ENCODE results near the gene ALG9.
"Not testable (repeated sequence)": the region's sequence is repeated elsewhere in the genome, so short reads cannot be mapped to it uniquely, and the experiment has no call there.

Gene ALG9

GRCh38 chr11:111798279-111798678 lies 73.1 kb downstream of the ALG9 start:
- no peak for DNase-seq (ENCODE audit: low spot score)
- FAIRE-seq = no peak

GRCh38 chr11:111797145-111797581 lies 74.2 kb downstream of the ALG9 start:
- FAIRE-seq = peak; percentile 62

DNA sequence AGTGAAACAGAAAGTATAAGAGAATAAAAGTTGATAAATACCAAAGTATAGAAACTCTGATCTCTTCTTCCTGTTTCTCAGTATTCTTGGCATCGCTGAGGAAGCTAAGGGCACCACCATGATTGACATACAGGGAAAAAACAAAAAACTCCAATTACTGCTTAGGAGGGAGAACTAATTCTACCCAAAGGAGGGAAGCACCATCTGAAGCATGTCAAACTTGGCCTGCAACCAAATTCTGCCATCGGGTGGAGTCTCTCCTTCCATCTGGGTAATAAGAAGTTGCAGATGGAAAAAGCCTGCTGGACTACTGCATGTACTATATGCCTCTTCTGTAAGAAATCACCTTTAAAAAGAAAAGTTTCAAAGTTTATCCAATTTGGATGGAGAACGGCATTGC lies 74.7 kb downstream of the ALG9 start:
- FAIRE-seq = no peak
- DNase-seq (ENCODE audit: low spot score) = no peak

More at GRCh38 chr11:111797145-111797581, 74.2 kb downstream of the ALG9 start:
- no peak for DNase-seq (ENCODE audit: low spot score)

DNA sequence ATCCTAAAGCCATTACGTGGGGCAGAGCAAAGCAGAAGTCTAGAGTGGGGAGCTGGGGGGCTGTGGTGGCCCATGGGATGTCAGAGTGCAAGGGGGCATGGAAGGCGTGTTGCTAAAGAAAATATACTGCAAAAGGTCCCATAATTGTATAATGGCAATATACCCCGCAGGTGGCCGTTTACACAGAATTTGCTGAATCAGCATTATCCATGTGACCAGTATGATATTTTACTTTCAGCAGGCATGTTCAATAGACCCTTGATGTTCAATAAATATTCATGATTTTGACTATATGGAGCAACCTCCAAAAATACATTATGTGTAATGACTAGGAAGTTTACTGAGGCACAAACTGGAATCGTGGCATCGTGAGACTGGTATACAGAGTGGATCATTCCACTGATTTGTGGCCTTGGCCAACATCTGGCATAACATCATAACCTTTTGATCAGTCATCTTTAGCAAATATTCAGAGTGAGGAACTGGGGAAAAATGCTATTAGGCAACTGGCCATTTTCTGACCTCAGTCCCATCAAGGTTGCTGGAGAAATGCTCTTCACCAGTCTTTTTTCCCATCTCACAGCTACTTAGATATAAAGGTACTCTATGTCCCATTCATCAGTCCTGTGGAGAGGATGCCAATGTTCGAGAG lies 75.9 kb downstream of the ALG9 start:
- FAIRE-seq = no peak
- DNase-seq (ENCODE audit: low spot score) = no peak

GRCh38 chr11:111793863-111794262 lies 77.5 kb downstream of the ALG9 start:
- FAIRE-seq = peak; percentile 20
- no peak for DNase-seq (ENCODE audit: low spot score)

DNA sequence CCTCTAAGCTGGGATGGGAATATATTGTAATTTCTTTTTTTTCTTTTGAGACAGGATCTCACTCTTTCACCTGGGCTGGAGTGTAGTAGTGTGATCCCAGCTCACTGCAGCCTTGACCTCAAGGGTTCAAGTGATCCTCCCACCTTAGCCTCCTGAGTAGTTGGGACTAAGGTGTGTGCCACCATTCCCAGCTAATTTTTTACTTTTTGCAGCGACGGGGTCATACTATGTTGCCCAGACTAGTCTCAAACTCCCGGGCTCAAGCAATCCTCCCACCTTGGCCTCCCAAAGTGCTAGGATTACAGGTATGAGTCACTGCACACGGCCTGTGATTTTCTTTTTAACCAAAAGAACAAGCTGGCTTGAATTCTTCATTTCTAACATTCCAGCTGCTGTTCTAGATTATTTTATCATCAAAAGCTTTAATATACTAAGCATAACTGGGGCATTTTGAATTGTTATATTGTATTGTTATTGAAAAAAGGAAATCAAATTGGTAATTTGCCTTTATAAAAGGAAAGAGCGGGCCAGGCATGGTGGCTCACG lies 78.4 kb downstream of the ALG9 start:
- no peak for FAIRE-seq
- DNase-seq (ENCODE audit: low spot score) = no peak

DNA sequence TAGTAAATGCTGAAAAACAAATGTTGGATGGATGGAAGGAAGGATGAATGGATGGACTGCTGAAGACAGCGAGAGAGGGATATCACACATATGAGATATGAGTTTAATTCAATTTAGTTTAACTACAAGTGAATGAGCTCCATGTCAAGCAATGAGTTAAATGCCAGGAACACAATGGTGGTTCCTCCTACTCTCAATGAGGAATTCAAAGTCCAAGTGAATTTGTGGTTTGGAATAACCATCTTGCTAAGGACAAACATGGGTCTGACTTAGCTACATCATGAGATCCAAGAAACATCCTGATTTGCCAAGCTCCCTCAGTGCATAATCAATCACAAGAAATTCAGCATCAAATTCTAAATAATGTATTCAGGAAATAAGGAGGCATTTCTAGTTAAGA lies 79.1 kb downstream of the ALG9 start:
- FAIRE-seq = peak; percentile 5
- DNase-seq (ENCODE audit: low spot score) = no peak

DNA sequence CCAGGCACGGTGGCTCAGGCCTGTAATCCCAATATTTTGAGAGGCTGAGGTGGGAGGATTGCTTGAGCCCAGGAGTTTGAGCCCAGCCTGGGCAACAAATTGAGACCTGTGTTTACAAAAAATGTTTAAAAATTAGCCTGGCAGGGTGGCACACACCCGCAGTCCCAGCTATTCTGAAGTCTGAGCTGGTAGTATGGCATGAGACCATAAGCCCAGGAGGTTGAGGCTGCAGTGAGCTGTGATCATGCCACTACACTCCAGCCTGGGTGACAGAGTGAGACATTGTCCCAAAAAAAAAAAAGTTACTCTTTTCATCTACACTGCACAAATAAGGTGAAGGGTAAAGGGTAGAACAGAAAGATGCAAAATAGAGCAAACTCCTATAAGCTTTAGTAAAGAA lies 82.9 kb downstream of the ALG9 start:
- FAIRE-seq (no peak), DNase-seq (ENCODE audit: low spot score) (no peak)

- FAIRE-seq (peak; percentile 13), DNase-seq (ENCODE audit: low spot score) (no peak)
Observed at GRCh38 chr11:111788051-111788450, 83.3 kb downstream of the ALG9 start.

DNA sequence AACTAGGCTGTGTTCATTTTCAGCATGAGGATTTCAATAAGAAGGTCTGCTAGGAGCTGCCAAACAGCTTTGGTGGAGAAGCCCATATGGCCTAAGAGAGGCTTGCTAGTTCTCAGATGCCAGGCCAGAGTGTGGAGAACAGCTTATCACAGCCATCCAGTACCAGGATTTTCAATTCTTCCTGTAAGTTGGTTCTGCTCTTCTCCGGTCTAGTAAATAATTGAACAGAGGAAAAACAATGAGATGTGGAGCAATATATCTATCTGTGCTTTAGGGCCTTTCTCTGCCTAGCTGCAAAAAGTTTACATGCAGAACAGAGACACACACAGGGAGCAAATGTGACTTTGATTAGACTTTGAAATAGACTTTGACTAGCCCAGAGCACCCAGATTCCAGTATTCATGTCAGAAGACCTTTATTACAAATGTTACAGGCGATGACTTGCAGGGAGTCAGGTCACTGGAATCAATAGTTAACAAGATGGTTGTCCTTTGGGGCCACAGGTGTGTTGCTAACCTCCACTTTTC lies 85.4 kb downstream of the ALG9 start:
- FAIRE-seq (no peak), DNase-seq (ENCODE audit: low spot score) (no peak)

- DNase-seq (ENCODE audit: low spot score) (no peak), FAIRE-seq (no peak)
Observed at GRCh38 chr11:111785076-111785475, 86.3 kb downstream of the ALG9 start.

GRCh38 chr11:111784311-111784710 lies 87.1 kb downstream of the ALG9 start:
- not testable (repeated sequence) for FAIRE-seq; DNase-seq (ENCODE audit: low spot score)

DNA sequence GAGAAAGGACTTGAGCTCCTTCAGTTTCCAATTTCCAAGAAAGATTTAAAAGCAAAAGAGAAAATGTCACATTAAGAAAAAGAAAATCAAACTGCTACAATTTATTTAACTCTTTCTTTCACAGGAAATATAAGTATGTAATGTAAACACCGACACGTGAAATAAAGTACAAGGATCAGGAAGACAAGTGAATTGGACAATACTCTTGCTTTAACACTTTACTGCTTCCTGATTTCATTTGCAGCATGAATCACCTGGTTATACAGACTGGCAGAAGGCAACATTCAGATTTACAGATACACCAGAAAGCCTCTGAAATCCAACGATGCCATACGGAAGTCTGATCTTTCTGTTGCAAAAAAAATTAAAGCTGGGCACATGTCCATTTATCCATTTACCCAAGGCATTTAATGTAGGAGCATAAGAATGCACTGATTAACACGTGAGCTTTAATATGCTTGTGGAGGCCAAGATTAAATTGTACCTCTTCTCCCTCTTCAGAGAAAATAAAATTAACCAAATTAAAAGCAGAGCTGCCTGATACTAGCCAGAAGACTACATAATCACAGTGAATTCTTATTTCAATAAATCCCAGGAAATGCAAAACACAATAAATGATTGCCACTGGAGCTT lies 89.2 kb downstream of the ALG9 start:
- no peak for DNase-seq (ENCODE audit: low spot score)
- FAIRE-seq = no peak

DNA sequence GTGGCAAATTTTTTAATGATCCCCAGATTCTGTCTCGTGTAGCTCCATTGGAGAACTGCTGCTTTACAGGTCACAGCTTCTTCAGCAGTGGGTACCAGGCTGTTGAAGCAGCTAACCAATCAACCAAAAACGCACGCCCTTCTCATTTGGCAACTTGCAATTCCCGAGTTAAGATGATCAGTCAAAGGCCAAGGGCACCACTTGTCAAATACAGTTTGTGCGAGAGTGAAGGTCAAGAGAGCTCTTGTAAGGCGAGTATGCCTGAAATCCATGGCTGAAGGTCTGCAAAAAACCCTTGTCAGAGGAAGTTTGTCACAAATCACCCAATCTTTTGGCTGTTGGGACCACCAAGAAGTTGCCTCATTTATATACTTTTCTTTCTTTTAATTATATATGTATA lies 92.3 kb downstream of the ALG9 start:
- no peak for FAIRE-seq
- no peak for DNase-seq (ENCODE audit: low spot score)

DNA sequence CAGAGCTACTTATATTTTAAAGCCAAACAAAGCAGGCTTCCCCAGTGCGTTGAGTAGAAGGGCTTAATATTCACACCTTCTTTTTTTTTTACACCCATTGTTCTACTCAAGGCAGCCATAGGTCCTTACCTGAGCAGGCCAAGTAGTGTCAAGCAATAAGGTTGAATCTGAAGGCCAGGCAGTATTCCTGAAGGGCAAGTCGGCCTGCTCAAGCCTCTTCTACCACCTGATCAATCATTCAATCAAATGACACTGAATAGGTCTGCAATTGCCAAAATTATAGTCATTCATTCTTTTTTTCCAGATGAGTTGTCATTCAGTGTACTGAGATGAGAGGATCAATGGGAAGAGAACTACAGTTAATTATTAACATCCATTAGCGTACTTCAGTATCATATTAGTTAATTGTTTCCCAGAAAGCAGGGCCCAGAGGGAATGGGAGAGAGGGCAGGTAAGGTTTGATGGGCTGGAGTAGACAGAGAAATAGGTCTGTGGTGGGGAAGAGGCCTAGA lies 93.3 kb downstream of the ALG9 start:
- FAIRE-seq (no peak), DNase-seq (ENCODE audit: low spot score) (no peak)

- peak; percentile 70 for DNase-seq (ENCODE audit: low spot score)
- peak; percentile 32 for FAIRE-seq
Observed at GRCh38 chr11:111777094-111778046, 94.0 kb downstream of the ALG9 start.

DNA sequence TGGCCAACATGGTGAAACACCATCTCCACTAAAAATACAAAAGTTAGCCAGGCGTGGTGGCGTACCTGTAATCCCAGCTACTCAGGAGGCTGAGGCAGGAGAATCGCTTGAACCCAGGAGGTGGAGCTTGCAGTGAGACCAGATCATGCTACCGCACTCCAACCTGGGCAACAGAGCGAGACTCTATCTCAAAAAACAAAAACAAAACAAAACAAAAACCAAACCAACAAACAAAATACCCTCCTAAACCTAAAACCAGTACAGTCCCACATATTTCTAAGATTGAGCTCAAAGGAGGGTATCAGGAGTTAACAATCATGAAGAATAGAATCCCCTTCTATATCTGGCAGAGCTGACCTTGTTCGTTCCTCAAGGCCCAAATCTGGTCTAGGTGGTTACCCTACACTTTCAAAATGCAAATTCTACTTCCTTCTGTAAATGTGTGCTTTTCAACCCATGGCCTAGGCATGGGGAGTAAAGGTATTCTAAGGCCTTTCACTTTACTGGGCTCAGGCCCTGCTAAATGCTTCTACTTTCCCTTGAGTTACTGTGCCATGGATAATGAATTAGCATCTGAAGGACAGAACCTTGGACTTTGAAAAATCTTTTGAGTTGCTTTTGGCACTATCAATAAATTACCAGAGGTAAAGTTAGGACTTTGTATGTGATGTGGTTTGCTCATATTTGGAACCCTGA lies 94.8 kb downstream of the ALG9 start:
- FAIRE-seq = no peak
- DNase-seq (ENCODE audit: low spot score) = no peak

GRCh38 chr11:111774955-111775710 lies 96.2 kb downstream of the ALG9 start:
- DNase-seq (ENCODE audit: low spot score) (no peak), FAIRE-seq (no peak)

DNA sequence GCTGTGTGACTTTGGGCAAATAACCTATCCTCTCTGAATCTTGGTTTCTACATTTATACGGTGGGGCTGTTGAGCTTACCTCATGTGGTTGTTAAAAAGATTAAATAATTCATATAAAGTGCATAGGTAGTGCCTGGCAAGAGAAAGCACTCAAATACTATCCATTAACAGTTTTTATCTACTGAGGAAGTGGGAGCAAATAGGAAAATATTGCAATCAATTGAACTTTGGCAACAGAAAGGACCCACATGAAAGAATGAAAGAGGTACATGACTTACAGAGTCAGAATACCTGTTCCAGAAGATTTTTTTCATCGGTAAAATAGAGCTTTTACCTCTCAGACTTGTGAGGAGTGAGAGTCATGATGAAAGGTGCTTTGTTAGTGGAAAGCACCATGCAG lies 98.8 kb downstream of the ALG9 start:
- DNase-seq (ENCODE audit: low spot score) (no peak), FAIRE-seq (no peak)

DNA sequence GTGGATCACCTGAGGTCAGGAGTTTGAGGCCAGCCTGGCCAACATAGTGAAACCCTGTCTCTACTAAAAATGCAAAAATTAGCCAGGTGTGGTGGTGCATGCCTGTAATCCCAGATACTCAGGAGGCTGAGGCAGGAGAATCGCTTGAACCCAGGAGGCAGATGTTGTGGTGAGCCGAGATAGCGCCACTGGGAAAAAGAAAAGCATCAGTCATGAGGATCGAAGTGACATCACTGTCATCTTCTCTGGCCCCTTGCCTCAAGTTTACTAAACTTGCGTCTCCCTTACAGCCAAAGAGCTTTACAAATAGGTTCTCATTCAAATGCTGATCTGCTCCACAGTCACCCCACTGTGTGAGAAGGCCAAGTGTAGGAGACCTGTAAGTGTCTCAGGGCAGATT lies 100.2 kb downstream of the ALG9 start:
- not testable (repeated sequence) for FAIRE-seq; DNase-seq (ENCODE audit: low spot score)

All from urothelium cell line (cell line).